Measurements from ENCODE around the gene BTBD17. TPM values are rescaled to one million over a fixed set of nuclear protein-coding genes. Genes with fewer than 3 reads are reported as not detected.

Gene BTBD17
- total RNA-seq, 1 experiment from 2014 or later, result 3.4 TPM

DNA sequence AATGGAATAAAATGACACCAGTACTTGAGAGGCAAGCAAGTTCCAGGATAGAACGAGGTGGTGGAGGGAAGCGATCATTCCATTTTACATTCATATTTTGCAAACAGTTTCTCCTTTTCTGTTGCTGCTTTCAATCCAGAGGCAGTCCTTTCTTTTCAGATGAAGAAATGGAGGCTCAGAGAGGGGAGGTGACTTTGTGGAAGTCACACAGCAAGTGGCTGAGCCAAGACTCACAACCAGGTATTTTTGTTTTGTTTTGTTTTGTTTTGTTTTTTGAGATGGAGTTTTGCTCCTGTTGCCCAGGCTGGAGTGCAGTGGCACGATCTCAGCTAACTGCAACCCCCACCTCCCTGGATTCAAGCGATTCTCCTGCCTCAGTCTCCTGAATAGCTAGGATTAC is 34.9 kb upstream of the BTBD17 start:
- no peak overlapping the region for H3K27ac ChIP-seq (ENCODE audit: low read depth, low read length, poor library complexity, severe bottlenecking)
- H3K36me3 ChIP-seq (ENCODE audit: insufficient read depth, low read length, poor library complexity, severe bottlenecking), result no peaks in the 10 kb centered on the region
- no peaks in the 10 kb centered on the region for H3K27me3 ChIP-seq (replicated peaks; ENCODE audit: insufficient read depth, low read depth, low read length, poor library complexity)
- H3K4me1 ChIP-seq (ENCODE audit: insufficient read depth, low read length, poor library complexity, severe bottlenecking), result peaks cover 11% of the 10 kb centered on the region
- ChIA-PET CTCF (no interaction called here), POLR2A (ENCODE audit: low non-redundant PET) (no interaction called here)
- H3K9me3 ChIP-seq (ENCODE audit: low read depth, low read length, poor library complexity, severe bottlenecking), result no peaks in the 10 kb centered on the region
- TF ChIP-seq, protein P1, sequence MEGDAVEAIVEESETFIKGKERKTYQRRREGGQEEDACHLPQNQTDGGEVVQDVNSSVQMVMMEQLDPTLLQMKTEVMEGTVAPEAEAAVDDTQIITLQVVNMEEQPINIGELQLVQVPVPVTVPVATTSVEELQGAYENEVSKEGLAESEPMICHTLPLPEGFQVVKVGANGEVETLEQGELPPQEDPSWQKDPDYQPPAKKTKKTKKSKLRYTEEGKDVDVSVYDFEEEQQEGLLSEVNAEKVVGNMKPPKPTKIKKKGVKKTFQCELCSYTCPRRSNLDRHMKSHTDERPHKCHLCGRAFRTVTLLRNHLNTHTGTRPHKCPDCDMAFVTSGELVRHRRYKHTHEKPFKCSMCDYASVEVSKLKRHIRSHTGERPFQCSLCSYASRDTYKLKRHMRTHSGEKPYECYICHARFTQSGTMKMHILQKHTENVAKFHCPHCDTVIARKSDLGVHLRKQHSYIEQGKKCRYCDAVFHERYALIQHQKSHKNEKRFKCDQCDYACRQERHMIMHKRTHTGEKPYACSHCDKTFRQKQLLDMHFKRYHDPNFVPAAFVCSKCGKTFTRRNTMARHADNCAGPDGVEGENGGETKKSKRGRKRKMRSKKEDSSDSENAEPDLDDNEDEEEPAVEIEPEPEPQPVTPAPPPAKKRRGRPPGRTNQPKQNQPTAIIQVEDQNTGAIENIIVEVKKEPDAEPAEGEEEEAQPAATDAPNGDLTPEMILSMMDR (conservative IDR thresholded peaks at IDR 0.05; ENCODE audit: low read depth, low read length), result no peak
- intact Hi-C loops (cut with micrococcal nuclease; ENCODE audit: unreplicated experiment), result no loop called here
- no peak for DNase-seq (ENCODE audit: low spot score)
- no TSS peak for BruUV-seq (replicated peaks)
- no peak overlapping the region for H3K4me3 ChIP-seq (ENCODE audit: low read depth, low read length, poor library complexity, severe bottlenecking)

DNA sequence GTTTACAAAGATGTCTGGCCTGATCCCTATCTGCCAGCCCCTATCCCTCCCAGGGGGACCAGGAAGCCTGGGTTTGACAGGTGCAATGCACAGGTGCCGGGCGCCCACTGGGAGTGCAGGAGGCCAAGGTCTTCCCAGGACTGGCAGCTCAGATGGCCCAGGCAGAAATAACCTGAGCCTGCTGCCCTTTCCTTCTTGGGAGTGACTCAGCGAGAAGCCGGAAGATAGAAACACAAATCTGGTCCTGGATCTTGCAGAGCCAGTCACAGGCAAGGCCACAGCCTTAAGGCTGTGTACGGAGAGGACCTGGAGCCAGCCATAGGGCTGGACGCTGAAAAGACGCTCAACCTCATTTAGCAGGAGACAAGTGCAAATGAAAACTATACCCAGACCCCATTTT is 33.3 kb upstream of the BTBD17 start:
- intact Hi-C loops (cut with micrococcal nuclease; ENCODE audit: unreplicated experiment), result no loop called here
- BruUV-seq (replicated peaks), result no TSS peak
- H3K27me3 ChIP-seq (replicated peaks; ENCODE audit: insufficient read depth, low read depth, low read length, poor library complexity), result no peaks in the 10 kb centered on the region
- no peak overlapping the region for H3K27ac ChIP-seq (ENCODE audit: low read depth, low read length, poor library complexity, severe bottlenecking)
- no peaks in the 10 kb centered on the region for H3K36me3 ChIP-seq (ENCODE audit: insufficient read depth, low read length, poor library complexity, severe bottlenecking)
- no peak overlapping the region for H3K4me3 ChIP-seq (ENCODE audit: low read depth, low read length, poor library complexity, severe bottlenecking)
- TF ChIP-seq, protein P1 (conservative IDR thresholded peaks at IDR 0.05; ENCODE audit: low read depth, low read length), result no peak
- no peak for TF ChIP-seq EZH2 (IDR thresholded peaks at IDR 0.05; ENCODE audit: borderline replicate concordance, low read depth, low read length, poor library complexity, severe bottlenecking)
- H3K9me3 ChIP-seq (ENCODE audit: low read depth, low read length, poor library complexity, severe bottlenecking), result no peaks in the 10 kb centered on the region
- POLR2A ChIA-PET (ENCODE audit: low non-redundant PET), result no interaction called here
- peaks cover 11% of the 10 kb centered on the region for H3K4me1 ChIP-seq (ENCODE audit: insufficient read depth, low read length, poor library complexity, severe bottlenecking)
- CTCF ChIA-PET, result no interaction called here
- no peak for DNase-seq (ENCODE audit: low spot score)

DNA sequence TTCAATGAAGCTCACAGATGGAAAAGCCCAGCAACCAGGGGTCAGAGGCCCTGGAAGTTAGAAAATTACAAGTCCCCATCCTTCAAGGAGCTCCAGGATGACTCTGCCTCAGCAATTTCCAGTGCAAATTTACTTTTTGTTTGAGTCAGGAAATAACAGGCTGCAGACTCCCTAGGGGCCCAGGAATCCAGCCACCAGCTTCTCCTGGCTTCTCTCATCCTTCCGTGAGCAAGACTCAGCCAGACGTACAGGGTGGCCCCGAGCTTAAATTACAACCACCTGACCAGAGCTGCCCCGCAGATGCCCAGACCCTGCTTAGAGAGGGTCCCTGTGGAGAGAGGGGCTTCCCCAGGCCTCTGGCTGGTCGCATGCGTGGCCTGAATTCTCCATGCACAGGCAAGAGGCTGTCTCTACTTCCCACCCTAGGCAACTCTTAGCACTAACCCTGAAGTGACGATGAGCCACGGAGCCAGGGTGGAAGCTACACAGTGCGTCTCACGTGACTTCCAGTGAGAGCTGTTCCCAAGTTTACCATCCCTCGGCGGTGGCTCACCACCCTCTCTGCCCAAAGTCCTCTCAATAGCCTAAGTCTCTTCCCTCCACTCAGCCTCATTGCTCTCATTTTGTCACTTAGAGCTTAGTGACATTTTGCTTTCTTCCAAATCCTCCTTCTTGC is 32.7 kb upstream of the BTBD17 start:
- H3K4me3 ChIP-seq (ENCODE audit: low read depth, low read length, poor library complexity, severe bottlenecking), result no peak overlapping the region
- H3K9me3 ChIP-seq (ENCODE audit: low read depth, low read length, poor library complexity, severe bottlenecking), result no peaks in the 10 kb centered on the region
- no TSS peak for BruUV-seq (replicated peaks)
- H3K4me1 ChIP-seq (ENCODE audit: insufficient read depth, low read length, poor library complexity, severe bottlenecking), result peaks cover 11% of the 10 kb centered on the region
- ChIA-PET POLR2A (ENCODE audit: low non-redundant PET) (no interaction called here), CTCF (no interaction called here)
- intact Hi-C loops (cut with micrococcal nuclease; ENCODE audit: unreplicated experiment), result no loop called here
- H3K27ac ChIP-seq (ENCODE audit: low read depth, low read length, poor library complexity, severe bottlenecking), result no peak overlapping the region
- TF ChIP-seq, protein P1 (conservative IDR thresholded peaks at IDR 0.05; ENCODE audit: low read depth, low read length), result no peak
- no peak for TF ChIP-seq EZH2 (IDR thresholded peaks at IDR 0.05; ENCODE audit: borderline replicate concordance, low read depth, low read length, poor library complexity, severe bottlenecking)
- no peaks in the 10 kb centered on the region for H3K36me3 ChIP-seq (ENCODE audit: insufficient read depth, low read length, poor library complexity, severe bottlenecking)
- H3K27me3 ChIP-seq (replicated peaks; ENCODE audit: insufficient read depth, low read depth, low read length, poor library complexity), result no peaks in the 10 kb centered on the region
- DNase-seq (ENCODE audit: low spot score), result no peak
